ENCODE data around the gene IFT57.

The IFT57 gene

DNA sequence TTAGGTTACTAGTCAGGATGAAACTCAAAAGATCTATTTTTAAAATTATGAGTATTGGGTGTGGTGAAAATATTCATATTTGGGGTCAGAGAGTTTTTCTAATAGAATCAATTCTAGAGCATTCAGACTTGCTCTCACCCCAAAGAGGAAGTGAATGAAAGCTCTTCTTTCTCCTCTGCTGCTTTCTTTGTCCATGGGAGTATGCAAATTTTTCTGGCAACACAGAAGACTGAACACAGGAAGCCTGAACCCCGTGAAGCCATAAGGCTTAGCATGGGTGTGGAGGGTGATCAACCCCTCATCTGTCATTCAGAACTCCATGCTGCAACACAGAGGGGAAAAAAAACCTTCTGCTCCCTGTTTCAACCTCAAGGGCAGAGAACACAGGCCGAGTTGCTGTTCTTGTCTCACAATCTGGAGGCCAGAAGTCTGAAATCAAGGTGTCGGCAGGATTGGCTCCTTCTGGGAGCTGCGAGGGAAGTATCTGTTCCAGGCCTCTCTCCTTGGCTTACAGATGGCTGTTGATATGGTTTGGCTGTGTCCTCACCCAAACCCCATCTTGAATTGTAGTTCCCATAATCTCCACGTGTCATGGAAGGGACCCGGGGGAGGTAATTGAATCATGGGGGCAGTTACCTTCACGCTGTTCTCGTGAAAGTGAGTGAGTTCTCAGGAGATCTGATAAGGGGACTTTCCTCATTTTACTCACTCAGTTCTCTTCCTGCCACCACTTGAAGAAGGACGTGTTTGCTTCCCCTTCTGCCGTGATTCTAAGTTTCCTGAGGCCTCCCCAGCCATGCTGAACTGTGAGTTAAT, 97.7 kb downstream of the IFT57 start:
- no peak for DNase-seq

DNA sequence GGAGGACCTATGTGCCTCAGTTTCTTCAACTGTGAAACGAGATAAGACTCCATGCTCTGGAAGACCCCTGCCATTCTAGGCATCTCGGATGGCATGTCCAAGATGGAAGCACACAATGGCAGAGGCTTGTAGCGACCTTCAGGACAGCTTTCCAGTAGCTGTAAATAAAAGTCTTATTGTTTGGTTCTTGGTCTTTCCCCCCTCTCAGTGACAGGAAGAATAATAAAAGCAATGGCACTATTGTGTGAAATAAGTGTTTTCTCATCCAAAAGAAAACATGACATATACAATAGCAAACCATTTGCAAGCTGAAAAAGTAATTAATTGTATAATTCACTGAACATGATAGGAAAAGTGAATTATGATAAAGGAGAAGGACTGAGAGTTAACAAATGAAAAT, 98.9 kb downstream of the IFT57 start:
- no peak for DNase-seq

DNA sequence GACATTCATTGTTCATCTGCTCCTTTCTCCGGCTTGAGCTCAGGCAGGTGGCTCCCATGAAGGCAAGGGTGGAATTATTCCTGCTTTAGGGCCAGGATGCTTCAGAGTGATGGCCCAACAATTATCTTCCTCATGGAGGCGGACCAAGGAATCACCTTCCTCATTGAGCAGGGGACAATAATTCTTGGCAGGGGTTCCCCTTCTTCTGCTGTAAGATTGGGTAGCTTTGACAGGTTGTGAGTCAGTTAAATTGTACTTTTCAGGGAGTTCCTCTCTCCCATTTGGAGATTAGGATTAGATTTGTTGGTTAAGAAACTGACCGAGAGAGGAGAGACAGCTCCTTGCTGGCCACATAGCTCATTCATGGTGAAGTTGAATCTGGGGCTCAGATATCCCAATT, 99.9 kb downstream of the IFT57 start:
- no peak for DNase-seq

- no peak for DNase-seq
These were observed 102.7 kb downstream of the IFT57 start for GRCh38 chr3:108119398-108120104.

GRCh38 chr3:108118038-108118768, 104.0 kb downstream of the IFT57 start:
- no peak for DNase-seq

GRCh38 chr3:108117241-108117775, 104.9 kb downstream of the IFT57 start:
- DNase-seq, result no peak

DNA sequence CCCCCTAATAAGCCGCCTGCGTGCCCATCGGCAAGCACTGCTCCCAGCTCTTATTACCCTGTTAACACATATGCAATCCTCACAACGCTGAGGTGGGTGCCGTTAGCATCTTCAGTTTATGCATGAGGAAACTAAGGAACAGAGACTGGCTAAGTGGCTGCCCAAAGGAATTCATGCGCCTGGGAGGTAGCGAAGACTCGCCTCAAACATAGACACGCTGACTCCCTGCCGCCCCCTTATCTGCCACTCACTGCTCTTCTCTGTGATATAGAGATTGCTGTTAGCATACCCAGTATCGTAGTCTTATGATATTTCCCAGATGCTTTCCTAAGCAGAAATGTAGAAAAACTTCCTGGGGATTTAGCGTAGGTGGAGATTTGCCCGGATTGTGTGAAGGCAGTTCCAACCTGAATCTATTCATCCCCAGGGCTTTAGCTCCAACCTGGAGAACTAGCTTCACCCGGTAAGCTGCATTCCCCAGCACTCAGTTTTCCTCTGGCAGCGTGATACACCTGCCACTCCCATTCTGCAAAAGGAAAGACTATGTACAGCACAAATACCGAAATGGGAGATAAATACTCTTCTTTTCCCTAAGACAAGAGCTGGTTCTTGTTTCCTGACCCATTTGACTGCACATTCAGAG, 107.7 kb downstream of the IFT57 start:
- DNase-seq, result no peak

GRCh38 chr3:108113975-108114374, 108.2 kb downstream of the IFT57 start:
- DNase-seq, result no peak

- no peak for DNase-seq
These were observed 111.3 kb downstream of the IFT57 start for GRCh38 chr3:108110934-108111333.
